ENCODE results near the gene ACSF2. TPM values are rescaled to one million over a fixed set of nuclear protein-coding genes. Genes with fewer than 3 reads are reported as not detected.
A peak's percentile ranks its signal among the peaks of the same experiment; 100 is the strongest.

Gene ACSF2
- total and polyA plus RNA-seq, 2 of the 13 experiments (the other 11 are each of a cell fraction or from before 2014, with no cell fraction given): 87.3 to 109 TPM

- TF ChIP-seq ZNF329 (CRISPR knock-in tag; IDR thresholded peaks at IDR 0.05; ENCODE audit: low read depth): no peak
- TF ChIP-seq SP4 (CRISPR knock-in tag; IDR thresholded peaks at IDR 0.05): peak; percentile 59; the same call in 1 of the 2 replicates
- TF ChIP-seq ZNF263 (CRISPR knock-in tag; IDR thresholded peaks at IDR 0.05): peak; percentile 79
- peak; percentile 57; the same call in 1 of the 2 replicates for TF ChIP-seq ZNF33B (CRISPR knock-in tag; IDR thresholded peaks at IDR 0.05)
- no peak for TF ChIP-seq TAF15 (IDR thresholded peaks at IDR 0.05; ENCODE audit: low read depth, low read length, poor library complexity, severe bottlenecking)
- peak; percentile 73; the same call in 1 of the 2 replicates for TF ChIP-seq ZBTB21 (CRISPR knock-in tag; IDR thresholded peaks at IDR 0.05)
- TF ChIP-seq SNAI1 (CRISPR knock-in tag; IDR thresholded peaks at IDR 0.05; ENCODE audit: borderline replicate concordance): 0 out of 2 replicates have a peak, but pooled peaks have one; percentile 51
Measured at GRCh38 chr17:50428831-50429424, 2.9 kb downstream of the ACSF2 start (continued).

GRCh38 chr17:50429793-50430192, 3.8 kb downstream of the ACSF2 start:
- no TSS peak for BruUV-seq (replicated peaks)

More at GRCh38 chr17:50429793-50430192, 3.8 kb downstream of the ACSF2 start:
- CTCF ChIA-PET (ENCODE audit: low intra/inter-chr PET ratio, low total read pairs): interaction anchor here (4.1 kb wide), 1 partner anchor 49 kb away, joined by 20 read pairs; the partner anchor contains the start of gene RSAD1
- Histone ChIP-seq H4K20me1 (ENCODE audit: insufficient read depth, low read length) (no peaks in the 10 kb centered on the region), H3K4me2 (ENCODE audit: low read depth, low read length) (peak overlapping the region; percentile 99), H3K9ac (ENCODE audit: insufficient read depth, low read depth, low read length) (peak overlapping the region; percentile 84; the same call in 1 of the 2 replicates), H3K79me2 (ENCODE audit: insufficient read depth, low read length) (peaks cover 38% of the 10 kb centered on the region), H2AFZ (ENCODE audit: low read length) (no peak overlapping the region), H3K36me3 (replicated peaks in 1 of 2; ENCODE audit: control insufficient read depth in 1 of 2, insufficient read depth in 2 of 2, low read length in 2 of 2) (peaks cover 0 to 4% of the 10 kb centered on the region in 2 experiments; a peak in 1 of 5 replicates), H3K4me3 (replicated peaks in 1 of 3; ENCODE audit: insufficient read depth in 1 of 3, low read depth in 2 of 3, low read length in 3 of 3) (no peak overlapping the region), H3K27me3 (ENCODE audit: control insufficient read depth in 1 of 2, insufficient read depth in 2 of 2, low read length in 2 of 2) (no peaks in the 10 kb centered on the region; a peak in 1 of 5 replicates), H3K4me1 (ENCODE audit: insufficient read depth, low read length) (peaks cover 72% of the 10 kb centered on the region), H3K9me3 (ENCODE audit: low read length) (no peaks in the 10 kb centered on the region), H3K27ac (ENCODE audit: extremely low read length, insufficient read depth, low read length) (peak overlapping the region; percentile 83)
- intact Hi-C loops (cut with micrococcal nuclease; ENCODE audit: unreplicated experiment): loop anchor here (1.0 kb wide), 1 partner anchor 47 kb away; no protein-coding TSS in a partner anchor
- 86% methylated on average over 4 of the region's 4 CpGs for WGBS (ENCODE audit: low lambda C conversion rate)
- FAIRE-seq (no peak), DNase-seq (ENCODE audit: low spot score) (no peak), ATAC-seq (no peak)
- TF ChIP-seq ZNF274 (CRISPR knock-in tag; IDR thresholded peaks at IDR 0.05) (peak; percentile 70; the same call in 1 of the 2 replicates), ZNF598 (CRISPR knock-in tag; IDR thresholded peaks at IDR 0.05; ENCODE audit: borderline replicate concordance) (peak; percentile 45; the same call in 1 of the 2 replicates), FOXP4 (CRISPR knock-in tag; IDR thresholded peaks at IDR 0.05) (no peak), ZNF891 (CRISPR knock-in tag; IDR thresholded peaks at IDR 0.05) (0 out of 2 replicates have a peak, but pooled peaks have one; percentile 13), ZNF546 (CRISPR knock-in tag; conservative IDR thresholded peaks at IDR 0.05) (no peak), ZNF572 (CRISPR knock-in tag; IDR thresholded peaks at IDR 0.05) (0 out of 2 replicates have a peak, but pooled peaks have one; percentile 27), ZNF772 (CRISPR knock-in tag; IDR thresholded peaks at IDR 0.05) (0 out of 2 replicates have a peak, but pooled peaks have one; percentile 29)
- in situ Hi-C loops (cut with HindIII; ENCODE audit: extremely low pct_ligation_motif_present, low pct_unique_long_range_greater_than_20kb): no loop called here
- POLR2A ChIA-PET: interaction anchor here (1.2 to 5.6 kb wide), 10 partner anchors 9 to 666 kb away, joined by 3 to 99 read pairs (median 6); partner anchors contain the start of genes FAM117A and LRRC59

All from HepG2 (cell line).